Neuronal stem cell (in vitro differentiated cells): ENCODE data around the gene PRKD1.

Experiments used
- DNase-seq: peaks from one replicate; pipeline ENCODE4 v3.0.0-alpha.2; 2013; ENCODE audit warnings: low spot score
- H2AFZ ChIP-seq: one replicate; pipeline ENCODE4 v1.6.1; 2013; ENCODE audit warnings: mild to moderate bottlenecking, low read length, inconsistent platforms
- H2AK5ac ChIP-seq: 2 replicates; pipeline ENCODE4 v1.6.1; 2013; ENCODE audit warnings: low read depth, mild to moderate bottlenecking, inconsistent platforms, low read length, moderate library complexity, mixed read lengths
- H2BK120ac ChIP-seq: 2 replicates; pipeline ENCODE4 v1.6.1; 2013; ENCODE audit warnings: low read depth, mild to moderate bottlenecking, inconsistent platforms, low read length, moderate library complexity, mixed read lengths
- H2BK12ac ChIP-seq: one replicate; pipeline ENCODE4 v1.6.1; 2013; ENCODE audit warnings: low read length, inconsistent platforms
- H2BK15ac ChIP-seq: 2 replicates; pipeline ENCODE4 v1.6.1; 2013; ENCODE audit warnings: mild to moderate bottlenecking, low read length, inconsistent platforms, mixed read lengths
- H2BK5ac ChIP-seq: one replicate; pipeline ENCODE4 v1.6.1; 2013; ENCODE audit warnings: inconsistent platforms, mild to moderate bottlenecking, low read length, moderate library complexity
- H3K14ac ChIP-seq: one replicate; pipeline ENCODE4 v1.6.1; 2013; ENCODE audit warnings: low read length, inconsistent platforms
- H3K18ac ChIP-seq: 2 replicates; pipeline ENCODE4 v1.6.1; 2013; ENCODE audit warnings: low read length, inconsistent platforms
- H3K23ac ChIP-seq: 2 replicates; pipeline ENCODE4 v1.6.1; 2013; ENCODE audit warnings: low read depth, mild to moderate bottlenecking, mixed read lengths, low read length, inconsistent platforms; ENCODE audit not compliant: poor library complexity
- H3K27ac ChIP-seq: replicated peaks from 3 replicates; pipeline ENCODE4 v1.5.1; 2013; ENCODE audit warnings: low read length, inconsistent platforms
- H3K27me3 ChIP-seq, 3 experiments: 2 replicates each; pipeline ENCODE4 v1.6.1; 2013; ENCODE audit warnings: low read length in 3 of 3, mild to moderate bottlenecking in 2 of 3, inconsistent platforms in 1 of 3, low read depth in 1 of 3, mixed read lengths in 1 of 3, moderate library complexity in 1 of 3; ENCODE audit not compliant: control insufficient read depth in 3 of 3, insufficient read depth in 3 of 3
- H3K36me3 ChIP-seq, 2 donors: replicated peaks in 1 of 2; 2 replicates each; pipeline ENCODE4 v1.6.1; 2013; ENCODE audit warnings: low read length in 2 of 2; ENCODE audit not compliant: control insufficient read depth in 2 of 2, insufficient read depth in 2 of 2
- H3K4ac ChIP-seq: 2 replicates; pipeline ENCODE4 v1.6.1; 2013; ENCODE audit warnings: inconsistent platforms, mild to moderate bottlenecking, low read length, moderate library complexity
- H3K4me1 ChIP-seq, 2 donors: 1 replicate in 1 of 2; 2 replicates in 1 of 2; pipeline ENCODE4 v1.6.1; 2013; ENCODE audit warnings: low read length in 2 of 2, low read depth in 1 of 2; ENCODE audit not compliant: control insufficient read depth in 2 of 2, insufficient read depth in 1 of 2
- H3K4me2 ChIP-seq: one replicate; pipeline ENCODE4 v1.6.1; 2013; ENCODE audit warnings: mild to moderate bottlenecking, low read length, inconsistent platforms; ENCODE audit not compliant: insufficient read depth, poor library complexity, severe bottlenecking
- H3K4me3 ChIP-seq, 2 donors: 2 replicates each; pipeline ENCODE4 v1.5.1; 2013; ENCODE audit warnings: low read length in 2 of 2, mild to moderate bottlenecking in 2 of 2, inconsistent platforms in 1 of 2, moderate library complexity in 1 of 2
- H3K79me1 ChIP-seq: one replicate; pipeline ENCODE4 v1.6.1; 2013; ENCODE audit warnings: low read depth, mild to moderate bottlenecking, inconsistent platforms, low read length, moderate library complexity
- H3K9ac ChIP-seq: one replicate; pipeline ENCODE4 v1.6.1; 2013; ENCODE audit warnings: mild to moderate bottlenecking, low read depth, low read length, inconsistent platforms; ENCODE audit not compliant: poor library complexity
- H3K9me3 ChIP-seq, 2 donors: replicated peaks in 1 of 2; 2 replicates each; pipeline versions ENCODE3 to v1.6.1; 2013; ENCODE audit warnings: low read length in 2 of 2, mild to moderate bottlenecking in 2 of 2, inconsistent platforms in 1 of 2, low read depth in 1 of 2, mixed read lengths in 1 of 2, moderate library complexity in 1 of 2; ENCODE audit not compliant: control insufficient read depth in 2 of 2, insufficient read depth in 1 of 2
- H4K8ac ChIP-seq: one replicate; pipeline ENCODE4 v1.6.1; 2013; ENCODE audit warnings: low read depth, mild to moderate bottlenecking, inconsistent platforms, low read length, moderate library complexity
- H4K91ac ChIP-seq: one replicate; pipeline ENCODE4 v1.6.1; 2013; ENCODE audit warnings: low read length, low read depth, mild to moderate bottlenecking, inconsistent platforms; ENCODE audit not compliant: poor library complexity
- WGBS, 2 donors: extraction: QIAGEN DNeasy Blood & Tissue Kit; methylation state at CpG; one replicate each; pipeline ENCODE4 v1.1.7; 2013; ENCODE audit warnings: missing lambda C conversion rate in 2 of 2, mixed read lengths in 1 of 2; ENCODE audit not compliant: insufficient read length in 2 of 2, insufficient replicate concordance in 1 of 2; ENCODE audit errors: extremely low coverage in 2 of 2; 5-methylcytosine and 5-hydroxymethylcytosine counted together

Gene PRKD1

DNA sequence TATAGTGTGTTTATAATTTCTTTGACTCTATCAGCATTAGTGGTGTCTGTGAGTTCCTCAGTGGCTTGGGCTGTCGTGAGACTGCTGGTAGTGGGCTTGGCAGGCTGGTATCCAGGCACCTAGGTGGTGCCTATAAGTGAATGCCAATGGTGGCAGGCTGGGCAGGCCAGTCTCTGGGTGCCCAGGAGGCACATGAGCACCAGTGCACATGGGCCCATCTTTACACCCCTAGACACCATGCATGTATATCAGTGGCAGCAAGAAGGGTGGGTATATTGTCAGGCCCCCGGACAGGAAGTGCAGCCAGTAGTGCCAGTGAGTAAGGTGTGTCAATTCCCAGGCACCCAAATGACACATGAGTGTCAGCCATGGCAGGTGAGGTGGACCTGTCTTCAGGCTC, 138.2 kb downstream of the PRKD1 start:
- no peak overlapping the region for H2BK15ac ChIP-seq
- H3K79me1 ChIP-seq, result peaks cover under 1% of the 10 kb centered on the region
- no peak overlapping the region for H2AFZ ChIP-seq
- H3K4me3 ChIP-seq, result no peak overlapping the region
- H3K14ac ChIP-seq, result no peak overlapping the region
- peaks cover 1 to 3% of the 10 kb centered on the region in 2 donors for H3K4me1 ChIP-seq
- H4K91ac ChIP-seq, result no peak overlapping the region
- no peak overlapping the region for H3K9ac ChIP-seq
- DNase-seq, result no peak
- H3K23ac ChIP-seq, result no peak overlapping the region
- no peaks in the 10 kb centered on the region for H3K9me3 ChIP-seq
- no peak overlapping the region for H3K4me2 ChIP-seq
- no peak overlapping the region for H2AK5ac ChIP-seq
- H3K27me3 ChIP-seq, result no peaks in the 10 kb centered on the region
- H2BK12ac ChIP-seq, result no peak overlapping the region
- no peak overlapping the region for H4K8ac ChIP-seq
- H2BK5ac ChIP-seq, result no peak overlapping the region
- no peaks in the 10 kb centered on the region for H3K36me3 ChIP-seq
- H3K4ac ChIP-seq, result no peak overlapping the region
- H3K27ac ChIP-seq, result no peak overlapping the region
- no peak overlapping the region for H3K18ac ChIP-seq
- WGBS, 2 donors, result no CpG with 5 or more reads among the region's 2 CpGs
- H2BK120ac ChIP-seq, result no peak overlapping the region

DNA sequence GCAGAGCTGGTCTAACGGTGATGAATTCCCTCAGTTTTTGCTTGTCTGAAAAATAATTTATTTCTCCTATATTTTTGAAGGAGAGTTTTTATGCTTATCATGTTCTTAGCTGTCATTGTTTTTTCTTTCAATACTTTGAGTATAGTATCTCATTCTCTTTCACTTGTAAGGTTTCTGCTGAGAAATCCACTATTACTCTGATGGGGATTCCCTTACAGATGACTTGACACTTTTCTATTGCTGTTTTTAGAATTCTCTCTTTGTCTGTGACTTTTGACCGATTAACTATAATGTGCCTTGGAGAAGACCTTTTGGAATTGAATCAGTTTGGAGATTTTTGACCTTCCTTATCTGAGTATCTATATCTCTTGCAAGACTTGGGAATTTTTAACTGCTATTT, 139.6 kb downstream of the PRKD1 start:
- no peak overlapping the region for H3K9ac ChIP-seq
- no peak overlapping the region for H4K8ac ChIP-seq
- DNase-seq, result no peak
- no peak overlapping the region for H3K4me3 ChIP-seq
- no peaks in the 10 kb centered on the region for H3K36me3 ChIP-seq
- H3K27me3 ChIP-seq, result no peaks in the 10 kb centered on the region
- H3K27ac ChIP-seq, result no peak overlapping the region
- WGBS, 2 donors, result no CpG with 5 or more reads among the region's 2 CpGs
- no peaks in the 10 kb centered on the region for H3K79me1 ChIP-seq
- H3K9me3 ChIP-seq, result no peaks in the 10 kb centered on the region
- no peak overlapping the region for H3K4ac ChIP-seq
- H3K4me1 ChIP-seq, result peaks cover 2 to 3% of the 10 kb centered on the region in 2 donors
- no peak overlapping the region for H2AK5ac ChIP-seq
- H2BK5ac ChIP-seq, result no peak overlapping the region
- no peak overlapping the region for H4K91ac ChIP-seq
- H3K23ac ChIP-seq, result no peak overlapping the region
- H3K18ac ChIP-seq, result no peak overlapping the region
- H2BK12ac ChIP-seq, result no peak overlapping the region
- no peak overlapping the region for H2BK120ac ChIP-seq
- H3K14ac ChIP-seq, result no peak overlapping the region
- no peak overlapping the region for H3K4me2 ChIP-seq
- no peak overlapping the region for H2AFZ ChIP-seq
- H2BK15ac ChIP-seq, result no peak overlapping the region

DNA sequence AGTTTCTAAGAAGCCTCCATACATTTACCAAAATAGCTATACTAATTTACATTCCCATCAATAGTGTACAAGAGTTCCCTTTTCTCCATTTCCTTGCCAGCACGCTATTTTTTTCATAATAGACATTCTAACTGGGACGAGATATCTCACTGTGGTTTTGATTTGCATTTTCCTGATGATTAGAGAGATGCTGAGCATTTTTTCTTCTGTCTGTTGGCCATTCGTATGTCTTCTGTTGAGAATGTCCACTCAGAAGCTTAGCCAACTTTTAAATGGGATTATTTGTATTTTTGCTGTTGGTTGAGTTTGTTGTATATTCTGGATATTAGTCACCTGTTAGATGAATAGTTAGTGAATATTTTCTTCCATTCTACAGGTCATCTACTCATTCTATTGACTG, 144.1 kb downstream of the PRKD1 start:
- H3K79me1 ChIP-seq, result no peaks in the 10 kb centered on the region
- WGBS, 2 donors, result no CpG with 5 or more reads among the region's 3 CpGs
- H3K23ac ChIP-seq, result no peak overlapping the region
- H2BK120ac ChIP-seq, result no peak overlapping the region
- H2BK12ac ChIP-seq, result no peak overlapping the region
- no peaks in the 10 kb centered on the region for H3K36me3 ChIP-seq
- H3K27ac ChIP-seq, result no peak overlapping the region
- H3K14ac ChIP-seq, result no peak overlapping the region
- no peak overlapping the region for H2BK5ac ChIP-seq
- H3K4ac ChIP-seq, result no peak overlapping the region
- DNase-seq, result no peak
- H3K18ac ChIP-seq, result no peak overlapping the region
- no peak overlapping the region for H2AK5ac ChIP-seq
- H4K91ac ChIP-seq, result no peak overlapping the region
- H3K9me3 ChIP-seq, result no peaks in the 10 kb centered on the region
- no peak overlapping the region for H2BK15ac ChIP-seq
- H3K9ac ChIP-seq, result no peak overlapping the region
- no peaks in the 10 kb centered on the region for H3K27me3 ChIP-seq
- no peak overlapping the region for H2AFZ ChIP-seq
- H3K4me1 ChIP-seq, result peaks cover 2 to 3% of the 10 kb centered on the region in 2 donors
- H4K8ac ChIP-seq, result no peak overlapping the region
- no peak overlapping the region for H3K4me2 ChIP-seq
- no peak overlapping the region for H3K4me3 ChIP-seq

DNA sequence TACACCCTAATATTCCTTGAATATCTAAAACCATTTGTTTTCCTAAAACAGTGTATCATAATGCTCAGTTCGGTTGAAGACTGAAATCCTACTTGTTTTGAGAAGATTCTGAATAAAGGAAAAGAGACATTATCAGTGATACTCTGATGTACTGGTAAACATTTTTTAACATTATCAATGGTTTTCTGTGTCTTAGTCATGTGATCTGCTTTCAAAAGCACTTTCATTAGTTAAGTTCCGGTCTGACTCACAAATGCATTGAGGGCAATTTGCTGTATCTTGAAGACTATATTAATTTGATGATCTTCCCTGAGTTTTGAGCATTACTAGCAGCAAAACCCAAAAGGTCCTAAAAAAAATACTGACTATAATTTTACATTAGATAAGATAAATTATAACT, 145.6 kb downstream of the PRKD1 start:
- Histone ChIP-seq H2BK5ac (no peak overlapping the region), H3K23ac (no peak overlapping the region), H2AFZ (no peak overlapping the region), H3K4me1 (peaks cover 2 to 3% of the 10 kb centered on the region in 2 donors), H3K4me3 (no peak overlapping the region), H3K4ac (no peak overlapping the region), H2AK5ac (no peak overlapping the region), H2BK15ac (no peak overlapping the region), H3K9ac (no peak overlapping the region), H3K36me3 (no peaks in the 10 kb centered on the region), H3K18ac (no peak overlapping the region), H3K9me3 (no peaks in the 10 kb centered on the region), H3K27me3 (no peaks in the 10 kb centered on the region), H3K14ac (no peak overlapping the region), H3K4me2 (no peak overlapping the region), H2BK12ac (no peak overlapping the region), H3K79me1 (no peaks in the 10 kb centered on the region), H4K8ac (no peak overlapping the region), H2BK120ac (no peak overlapping the region), H4K91ac (no peak overlapping the region), H3K27ac (no peak overlapping the region)
- DNase-seq, result no peak
- no CpG with 5 or more reads among the region's 2 CpGs for WGBS, 2 donors
